Activated naive CD8-positive, alpha-beta T cell treated with anti-CD3 and anti-CD28 coated beads, Interleukin-2, amount 50 U/mL, for 24 hours (primary cell): Measurements from ENCODE around the gene STK25.

Experiments used
- ATAC-seq: fragments of 150-1000 bp; cut with Tn5 transposase; one replicate; pipeline ENCODE4 v1.10.0; 2021
- DNase-seq: peaks from one replicate; pipeline ENCODE4 v3.0.0; 2021
- H3K27ac Mint-ChIP-seq: one replicate; pipeline ENCODE4 v1.8.0; 2021; ENCODE audit warnings: mild to moderate bottlenecking, mixed read lengths
- H3K27me3 Mint-ChIP-seq: one replicate; pipeline ENCODE4 v1.8.0; 2021; ENCODE audit warnings: mixed read lengths
- H3K36me3 Mint-ChIP-seq: one replicate; pipeline ENCODE4 v1.8.0; 2021; ENCODE audit warnings: low read depth, mixed read lengths
- H3K4me1 Mint-ChIP-seq: one replicate; pipeline ENCODE4 v1.8.0; 2021; ENCODE audit warnings: mixed read lengths
- H3K4me3 Mint-ChIP-seq: one replicate; pipeline ENCODE4 v1.8.0; 2021; ENCODE audit warnings: mild to moderate bottlenecking, moderate library complexity, mixed read lengths
- H3K9me3 Mint-ChIP-seq: one replicate; pipeline ENCODE4 v1.8.0; 2021; ENCODE audit warnings: mixed read lengths

STK25 gene

DNA sequence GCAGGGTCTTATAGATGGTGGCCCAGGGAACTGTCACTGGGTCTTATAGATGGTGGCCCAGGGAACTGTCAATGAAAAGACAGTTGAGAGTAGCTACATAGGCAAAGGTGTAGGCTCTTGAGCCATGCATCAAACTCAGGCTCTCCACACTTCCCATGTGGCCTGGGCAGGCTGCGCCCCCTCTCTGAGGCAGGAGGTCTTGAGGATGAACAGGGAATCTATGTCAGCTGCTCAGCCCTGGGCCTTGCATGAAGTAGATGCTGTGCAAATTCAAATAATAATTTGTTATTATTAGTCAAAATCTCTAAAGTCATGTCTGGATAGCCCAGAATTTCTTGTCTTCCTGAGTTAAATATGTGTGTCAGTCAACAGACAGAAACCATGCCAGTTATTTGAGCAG lies 26.7 kb downstream of the STK25 start:
- Mint-ChIP-seq H3K4me3 (no peak overlapping the region), H3K9me3 (no peaks in the 10 kb centered on the region), H3K36me3 (peaks cover 5% of the 10 kb centered on the region), H3K27ac (no peak overlapping the region), H3K27me3 (no peaks in the 10 kb centered on the region), H3K4me1 (no peaks in the 10 kb centered on the region)
- no peak for ATAC-seq
- no peak for DNase-seq

DNA sequence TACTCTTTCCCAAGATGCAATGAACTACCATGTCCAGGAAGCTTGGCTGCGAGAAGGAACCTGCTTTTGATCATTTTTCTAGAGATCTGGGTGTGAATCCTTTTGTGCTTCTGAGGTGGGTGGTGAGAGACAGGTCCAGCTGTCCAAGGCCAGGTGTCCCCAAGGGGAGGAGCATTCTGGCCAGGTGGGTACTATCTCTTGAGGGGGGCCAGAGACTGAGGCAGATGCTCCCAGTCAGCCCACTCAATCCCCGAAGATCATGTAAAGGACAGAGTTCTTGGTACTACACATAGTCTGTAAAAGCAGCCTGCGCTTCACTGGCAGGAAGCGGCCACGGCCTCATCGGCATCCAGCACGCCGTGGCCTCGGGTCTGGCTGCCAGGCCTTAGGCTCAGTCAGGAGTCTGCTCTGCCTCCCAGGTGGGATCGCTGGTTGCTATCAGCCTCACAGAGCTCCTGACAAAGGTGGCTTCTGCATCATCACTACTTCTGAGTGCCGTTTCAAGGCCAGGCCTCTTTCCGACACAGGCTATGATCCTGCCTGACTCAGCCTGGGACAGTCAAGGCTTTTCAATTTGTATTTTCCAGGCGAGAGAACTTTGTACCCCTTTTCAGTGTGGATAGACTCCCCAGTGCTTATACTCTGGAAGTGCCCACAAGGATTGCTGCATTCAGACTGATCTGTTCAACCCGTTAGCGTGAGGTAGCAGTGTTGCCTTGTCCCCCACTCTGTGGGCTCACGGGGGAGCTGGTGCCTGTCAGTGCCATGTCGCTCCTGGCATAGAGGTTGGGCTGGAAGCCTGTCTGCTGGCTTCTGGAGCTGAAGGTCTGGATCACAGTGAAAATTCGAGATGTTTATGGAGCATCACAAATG lies 29.1 kb downstream of the STK25 start:
- Mint-ChIP-seq H3K4me1 (no peaks in the 10 kb centered on the region), H3K9me3 (no peaks in the 10 kb centered on the region)
- ATAC-seq, result no peak

DNA sequence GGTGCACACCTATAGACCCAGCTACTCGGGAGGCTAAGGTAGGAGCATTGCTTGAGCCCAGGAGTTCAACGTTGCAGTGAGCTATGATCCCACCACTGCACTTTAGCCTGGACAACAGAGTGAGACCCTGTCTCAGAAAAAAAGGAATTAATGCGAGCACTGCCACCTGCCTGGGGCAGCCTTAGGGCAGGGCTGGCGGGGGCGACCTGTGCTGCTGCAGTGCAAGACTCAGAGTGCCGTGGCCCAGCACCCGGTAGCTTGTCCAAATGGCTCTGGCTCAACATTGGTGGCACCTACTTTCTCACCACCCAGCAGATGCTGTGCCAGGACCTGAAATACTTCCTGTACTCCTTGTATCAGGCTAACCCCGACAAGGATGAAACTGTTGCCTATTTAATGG lies 30.2 kb downstream of the STK25 start:
- Mint-ChIP-seq H3K4me1 (no peaks in the 10 kb centered on the region), H3K36me3 (peaks cover 5% of the 10 kb centered on the region), H3K27me3 (peaks cover 2% of the 10 kb centered on the region), H3K9me3 (no peaks in the 10 kb centered on the region), H3K4me3 (no peak overlapping the region), H3K27ac (no peak overlapping the region)
- ATAC-seq (no peak), DNase-seq (no peak)

More for the DNA sequence above, 29.1 kb downstream of the STK25 start:
- peaks cover under 1% of the 10 kb centered on the region for H3K27me3 Mint-ChIP-seq
- no peak for DNase-seq
- peaks cover 5% of the 10 kb centered on the region for H3K36me3 Mint-ChIP-seq
- H3K4me3 Mint-ChIP-seq, result no peak overlapping the region
- no peak overlapping the region for H3K27ac Mint-ChIP-seq

DNA sequence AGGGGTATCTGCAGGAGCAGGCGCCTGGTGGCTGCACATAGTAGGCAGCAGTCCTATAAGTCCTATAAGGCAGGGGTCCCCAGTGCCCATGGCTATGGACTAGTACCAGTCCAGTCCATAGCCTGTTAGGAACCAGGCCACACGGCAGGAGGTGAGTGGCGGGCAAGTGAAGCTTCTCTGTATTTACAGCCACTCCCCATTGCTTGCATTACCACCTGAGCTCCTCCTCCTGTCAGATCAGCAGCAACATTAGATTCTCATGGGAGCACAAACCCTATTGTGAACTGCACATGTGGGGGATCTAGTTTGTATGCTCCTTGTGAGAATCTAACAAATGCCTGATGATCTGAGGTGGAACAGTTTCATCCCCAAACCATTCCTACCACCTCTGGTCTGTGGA lies 33.1 kb downstream of the STK25 start:
- no peak for DNase-seq
- peaks cover 9% of the 10 kb centered on the region for H3K27me3 Mint-ChIP-seq

DNA sequence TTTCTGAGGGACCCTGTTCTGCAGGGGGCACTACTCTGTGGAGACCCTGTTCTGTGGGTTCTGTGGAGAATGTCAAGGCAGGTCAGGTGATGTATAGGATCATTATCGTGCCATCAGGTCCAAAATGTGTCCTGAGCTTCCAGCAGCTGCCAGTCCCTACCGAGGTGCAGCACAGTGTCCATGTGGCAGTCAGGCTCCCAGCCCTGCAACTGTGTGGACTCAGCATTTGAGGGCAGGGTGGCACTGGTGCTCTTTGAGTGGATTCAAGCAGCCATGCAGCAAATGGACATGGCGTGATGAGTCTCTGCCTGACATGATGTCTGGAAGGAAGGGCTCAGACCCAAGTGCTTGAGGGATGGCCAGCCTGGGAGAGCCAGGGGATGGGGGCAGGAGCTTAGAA lies 35.0 kb downstream of the STK25 start:
- H3K36me3 Mint-ChIP-seq, result peaks cover 4% of the 10 kb centered on the region
- no peak overlapping the region for H3K27ac Mint-ChIP-seq
- DNase-seq (no peak), ATAC-seq (no peak)
- H3K9me3 Mint-ChIP-seq, result no peaks in the 10 kb centered on the region
- no peaks in the 10 kb centered on the region for H3K4me1 Mint-ChIP-seq
- peaks cover 9% of the 10 kb centered on the region for H3K27me3 Mint-ChIP-seq
- H3K4me3 Mint-ChIP-seq, result no peak overlapping the region

More for the DNA sequence above, 33.1 kb downstream of the STK25 start:
- Mint-ChIP-seq H3K36me3 (peaks cover 5% of the 10 kb centered on the region), H3K9me3 (no peaks in the 10 kb centered on the region), H3K27ac (no peak overlapping the region), H3K4me1 (no peaks in the 10 kb centered on the region), H3K4me3 (no peak overlapping the region)
- no peak for ATAC-seq

DNA sequence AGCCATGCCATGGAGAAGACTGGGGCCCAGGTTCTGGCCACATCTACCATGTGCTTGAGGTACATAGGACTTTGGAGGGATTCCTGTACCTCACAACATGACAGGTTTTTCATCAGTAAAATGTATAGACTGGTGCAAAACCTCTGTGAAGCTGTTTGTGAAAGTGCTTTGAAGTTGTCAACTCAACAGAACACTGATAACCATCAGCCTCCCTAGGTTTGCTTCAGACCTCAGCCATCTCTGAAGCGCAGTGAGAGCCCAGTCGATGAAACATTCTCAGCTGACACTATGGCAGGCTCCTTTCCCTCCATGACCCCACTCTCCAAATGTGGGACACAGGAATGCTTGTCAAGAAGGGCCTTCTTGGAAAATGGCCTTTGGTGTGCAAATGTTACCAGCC lies 38.6 kb downstream of the STK25 start:
- Mint-ChIP-seq H3K4me3 (no peak overlapping the region), H3K36me3 (no peaks in the 10 kb centered on the region), H3K9me3 (no peaks in the 10 kb centered on the region), H3K27me3 (peaks cover 9% of the 10 kb centered on the region), H3K27ac (no peak overlapping the region), H3K4me1 (no peaks in the 10 kb centered on the region)
- no peak for ATAC-seq
- no peak for DNase-seq

DNA sequence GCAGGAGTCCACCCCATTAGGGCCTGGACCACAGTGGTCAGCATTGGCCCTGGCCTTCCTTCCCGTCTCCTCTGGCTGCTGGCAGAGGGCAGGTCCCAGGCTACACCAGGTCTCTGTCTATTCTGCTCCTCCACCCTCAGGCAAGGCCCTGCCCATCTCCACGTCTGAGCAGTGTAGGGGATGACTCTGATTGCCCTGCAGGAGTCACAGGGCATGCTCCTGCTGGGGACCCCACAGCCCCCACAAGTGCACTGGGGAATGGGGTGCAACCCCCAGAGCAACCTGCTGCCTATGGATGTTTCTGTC lies 40.0 kb downstream of the STK25 start:
- H3K4me3 Mint-ChIP-seq, result no peak overlapping the region
- no peak overlapping the region for H3K27ac Mint-ChIP-seq
- no peak for DNase-seq
- H3K27me3 Mint-ChIP-seq, result peaks cover 7% of the 10 kb centered on the region
- H3K9me3 Mint-ChIP-seq, result no peaks in the 10 kb centered on the region
- H3K4me1 Mint-ChIP-seq, result no peaks in the 10 kb centered on the region
- H3K36me3 Mint-ChIP-seq, result no peaks in the 10 kb centered on the region
- no peak for ATAC-seq

DNA sequence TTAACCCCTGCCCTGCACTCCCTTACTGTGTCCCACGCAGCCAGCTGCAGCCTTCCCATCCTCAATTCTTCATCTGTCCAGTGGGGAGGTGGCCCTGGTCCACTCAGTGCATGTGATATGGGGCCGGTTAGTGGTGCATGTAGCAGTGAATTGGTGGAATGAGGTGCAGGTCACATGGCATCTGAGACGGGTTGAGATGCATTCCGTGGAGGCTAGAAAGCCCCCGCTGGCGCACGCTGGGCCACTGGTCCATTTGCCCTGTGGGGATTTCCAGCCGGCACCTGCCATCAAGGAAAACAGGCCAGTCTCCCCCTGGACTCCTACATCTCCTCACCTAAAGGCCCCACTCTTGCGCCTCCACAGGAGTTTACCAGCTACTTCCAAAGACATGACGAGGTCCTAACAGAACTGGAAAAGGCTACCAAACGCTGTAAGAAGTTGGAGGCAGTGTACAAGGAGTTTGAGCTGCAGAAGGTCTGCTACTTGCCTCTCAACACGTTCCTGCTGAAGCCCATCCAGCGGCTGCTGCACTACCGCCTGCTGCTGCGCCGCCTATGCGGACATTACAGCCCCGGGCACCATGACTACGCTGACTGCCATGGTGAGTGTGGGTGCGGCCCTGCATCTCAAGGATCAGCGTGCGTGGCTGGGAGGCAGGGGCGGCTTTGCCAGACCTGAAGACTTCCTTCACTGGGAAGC lies 40.5 kb downstream of the STK25 start:
- no peaks in the 10 kb centered on the region for H3K36me3 Mint-ChIP-seq
- ATAC-seq (no peak), DNase-seq (no peak)
- no peak overlapping the region for H3K4me3 Mint-ChIP-seq
- H3K27ac Mint-ChIP-seq, result no peak overlapping the region
- peaks cover 6% of the 10 kb centered on the region for H3K27me3 Mint-ChIP-seq
- no peaks in the 10 kb centered on the region for H3K4me1 Mint-ChIP-seq
- no peaks in the 10 kb centered on the region for H3K9me3 Mint-ChIP-seq

DNA sequence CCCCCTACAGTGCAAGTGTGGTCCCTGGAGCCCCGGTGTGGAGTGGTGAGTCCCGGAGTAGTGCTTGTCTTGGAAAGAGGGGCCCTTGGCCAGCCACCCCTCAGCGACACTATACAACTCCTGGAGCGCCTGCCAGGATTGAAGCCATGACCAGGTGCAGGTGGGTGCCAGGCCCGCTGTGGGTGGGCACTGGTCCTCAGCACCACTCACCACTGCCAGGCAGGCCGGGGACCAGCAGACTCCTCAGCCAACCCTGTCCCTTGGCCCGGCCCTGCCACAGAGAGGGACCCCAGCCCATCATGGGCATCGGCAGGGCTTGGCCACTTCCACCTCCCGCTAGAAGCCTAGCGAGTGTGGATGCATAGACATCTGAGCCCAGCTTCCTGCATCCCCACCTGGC lies 42.2 kb downstream of the STK25 start:
- H3K36me3 Mint-ChIP-seq, result no peaks in the 10 kb centered on the region
- H3K27me3 Mint-ChIP-seq, result no peaks in the 10 kb centered on the region
- no peak for ATAC-seq
- H3K9me3 Mint-ChIP-seq, result no peaks in the 10 kb centered on the region
- no peak overlapping the region for H3K27ac Mint-ChIP-seq
- H3K4me1 Mint-ChIP-seq, result no peaks in the 10 kb centered on the region
- H3K4me3 Mint-ChIP-seq, result no peak overlapping the region
- no peak for DNase-seq

DNA sequence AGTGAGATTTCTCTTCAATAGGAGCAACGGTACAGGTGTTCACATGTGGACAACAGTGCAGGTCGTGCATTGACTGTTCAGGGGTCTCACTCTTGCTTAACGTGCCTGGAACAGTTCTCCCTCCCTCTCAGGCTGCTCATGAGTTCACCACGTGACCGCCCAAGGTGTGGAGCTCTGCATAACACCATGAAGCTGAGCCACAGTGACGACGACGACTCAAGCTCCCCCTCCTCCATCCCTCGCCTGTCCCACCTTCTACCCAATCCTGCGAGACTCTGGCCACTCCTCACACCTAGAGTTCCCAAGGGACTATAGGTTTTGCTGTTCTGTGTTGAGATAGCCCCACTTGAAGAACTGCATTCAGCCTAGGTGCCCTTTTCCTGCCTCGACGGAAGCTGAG lies 42.8 kb downstream of the STK25 start:
- Mint-ChIP-seq H3K4me3 (no peak overlapping the region), H3K27ac (no peak overlapping the region), H3K27me3 (no peaks in the 10 kb centered on the region), H3K36me3 (no peaks in the 10 kb centered on the region), H3K9me3 (no peaks in the 10 kb centered on the region), H3K4me1 (no peaks in the 10 kb centered on the region)
- ATAC-seq (no peak), DNase-seq (no peak)

DNA sequence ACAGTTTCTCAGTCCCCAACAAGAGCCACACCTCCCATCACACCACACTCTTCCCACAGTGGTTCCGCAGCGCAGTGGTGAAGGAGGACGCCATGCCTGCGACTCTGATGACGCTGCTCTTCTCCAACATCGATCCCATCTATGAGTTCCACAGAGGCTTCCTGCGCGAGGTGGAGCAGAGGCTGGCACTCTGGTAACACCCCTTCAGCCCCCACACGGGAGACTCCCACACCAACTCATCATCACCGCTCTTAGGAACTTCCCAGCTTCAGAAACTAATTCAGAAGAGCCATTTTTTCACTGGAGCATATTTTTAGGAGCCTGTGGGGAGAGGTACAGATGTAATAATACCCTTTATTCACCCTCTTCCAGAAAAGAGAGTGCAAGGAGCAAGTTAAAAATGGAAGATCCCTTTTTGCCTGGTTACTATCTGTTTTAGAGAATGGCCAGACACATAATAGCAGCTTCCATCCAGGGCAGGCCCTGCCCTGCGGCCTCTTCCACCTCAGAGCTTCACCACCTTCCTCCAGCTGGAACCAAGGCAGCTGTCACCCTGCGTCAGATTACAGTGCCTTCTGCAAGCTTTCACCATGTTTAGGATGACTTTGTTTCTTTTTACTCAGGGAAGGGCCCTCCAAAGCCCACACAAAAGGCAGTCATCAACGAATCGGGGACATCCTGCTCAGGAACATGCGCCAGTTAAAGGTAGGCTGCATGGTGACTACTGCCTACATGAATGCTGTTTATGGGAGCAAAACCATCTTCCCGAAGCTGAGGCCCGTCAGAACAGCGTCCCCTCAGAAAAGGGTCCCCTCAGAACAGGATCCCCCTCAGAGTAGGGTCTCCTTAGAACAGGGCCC lies 44.9 kb downstream of the STK25 start:
- Mint-ChIP-seq H3K4me3 (no peak overlapping the region), H3K9me3 (no peaks in the 10 kb centered on the region), H3K27ac (no peak overlapping the region), H3K27me3 (no peaks in the 10 kb centered on the region), H3K36me3 (no peaks in the 10 kb centered on the region), H3K4me1 (no peaks in the 10 kb centered on the region)
- DNase-seq (no peak), ATAC-seq (no peak)

DNA sequence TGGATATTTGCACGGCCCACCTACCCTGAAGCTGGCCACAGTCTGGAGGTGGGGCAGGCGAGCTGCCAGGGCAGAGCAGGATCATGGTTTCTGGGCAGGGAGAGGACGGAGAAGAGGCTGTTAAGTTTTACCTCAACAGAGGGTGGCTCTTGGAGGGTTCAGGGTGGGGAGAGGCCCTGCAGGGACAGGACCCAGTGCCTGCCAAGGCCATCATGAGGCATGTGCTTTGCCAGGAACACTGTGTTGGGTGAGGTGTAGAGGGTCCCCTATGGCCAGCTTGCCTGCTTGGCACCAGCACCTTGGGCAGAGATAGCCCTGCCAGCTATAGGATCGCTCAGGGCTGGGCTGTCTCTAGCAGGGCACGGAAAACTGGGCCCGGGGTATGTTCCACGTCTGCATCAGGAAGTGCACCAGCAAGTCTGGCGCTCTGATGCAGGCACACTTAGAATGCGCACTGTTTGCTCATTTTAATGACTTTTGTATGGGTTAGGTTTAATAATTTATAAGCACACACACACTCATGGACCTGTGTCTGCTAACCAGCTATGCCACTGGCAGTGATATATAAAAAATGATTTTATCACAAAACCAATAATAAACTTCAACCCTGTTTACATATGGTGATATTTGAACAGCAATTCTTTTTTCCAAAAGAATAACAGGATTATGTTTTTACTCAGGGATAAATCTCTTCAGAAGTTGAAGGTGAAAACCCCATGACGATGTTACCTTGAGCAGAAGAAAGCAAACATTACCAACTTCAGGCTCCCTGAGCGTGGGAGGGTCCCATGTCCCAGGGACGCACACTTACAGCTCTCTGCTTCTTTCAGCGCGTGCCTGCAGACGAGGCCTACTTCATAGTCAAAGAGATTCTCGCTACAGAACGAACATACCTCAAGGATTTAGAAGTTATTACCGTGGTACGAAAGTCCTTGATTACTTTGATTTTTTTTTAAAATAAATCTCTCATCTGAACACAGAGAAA lies 46.4 kb downstream of the STK25 start:
- no peak overlapping the region for H3K4me3 Mint-ChIP-seq
- H3K9me3 Mint-ChIP-seq, result no peaks in the 10 kb centered on the region
- no peaks in the 10 kb centered on the region for H3K27me3 Mint-ChIP-seq
- H3K27ac Mint-ChIP-seq, result no peak overlapping the region
- H3K4me1 Mint-ChIP-seq, result no peaks in the 10 kb centered on the region
- ATAC-seq, result no peak
- no peaks in the 10 kb centered on the region for H3K36me3 Mint-ChIP-seq
- DNase-seq, result no peak

DNA sequence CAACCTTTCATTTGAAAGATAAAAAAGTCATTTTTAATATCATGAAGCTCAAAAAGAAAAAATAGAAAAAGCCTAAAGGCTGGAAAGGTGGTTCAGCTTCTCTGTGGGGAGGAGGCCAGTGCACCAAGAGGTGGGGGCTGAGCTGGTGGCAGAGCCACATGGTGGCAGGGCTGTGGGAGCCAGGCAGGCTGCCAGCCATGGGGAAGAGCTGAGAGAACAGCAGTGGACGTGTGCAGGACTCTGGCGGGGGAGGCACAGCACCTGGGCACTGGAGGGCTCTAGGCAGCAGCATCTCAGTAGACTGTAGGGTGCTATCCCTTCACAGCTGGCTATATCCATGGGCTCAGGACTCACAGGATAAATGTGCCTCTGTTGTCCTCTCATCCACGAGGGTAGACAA lies 47.8 kb downstream of the STK25 start:
- no peak for DNase-seq
- no peaks in the 10 kb centered on the region for H3K27me3 Mint-ChIP-seq
- no peak for ATAC-seq
- no peaks in the 10 kb centered on the region for H3K36me3 Mint-ChIP-seq
- no peak overlapping the region for H3K27ac Mint-ChIP-seq
- no peaks in the 10 kb centered on the region for H3K9me3 Mint-ChIP-seq
- H3K4me3 Mint-ChIP-seq, result no peak overlapping the region
- no peaks in the 10 kb centered on the region for H3K4me1 Mint-ChIP-seq

DNA sequence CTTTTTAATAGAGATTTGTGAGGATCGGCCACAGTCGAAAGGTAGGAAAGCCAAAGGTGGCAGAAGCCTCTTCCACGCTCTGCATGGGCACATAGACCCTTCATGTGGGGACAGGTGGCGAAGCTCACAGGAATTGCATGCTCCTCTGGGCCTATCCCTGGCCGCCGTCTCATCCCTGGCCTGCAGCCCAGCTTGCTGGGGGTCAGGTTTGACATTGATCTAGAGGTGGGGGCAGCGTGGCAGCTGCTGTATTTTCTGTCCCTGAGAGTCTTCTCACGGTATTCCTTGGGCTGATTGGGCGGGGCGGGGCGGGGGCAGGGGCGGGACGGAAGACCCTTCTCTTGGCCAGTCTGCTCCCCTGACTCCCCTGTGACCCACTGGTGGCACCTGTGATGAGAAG lies 48.9 kb downstream of the STK25 start:
- no peaks in the 10 kb centered on the region for H3K9me3 Mint-ChIP-seq
- no peaks in the 10 kb centered on the region for H3K27me3 Mint-ChIP-seq
- H3K4me3 Mint-ChIP-seq, result no peak overlapping the region
- DNase-seq (no peak), ATAC-seq (no peak)
- H3K36me3 Mint-ChIP-seq, result no peaks in the 10 kb centered on the region
- H3K27ac Mint-ChIP-seq, result no peak overlapping the region
- H3K4me1 Mint-ChIP-seq, result no peaks in the 10 kb centered on the region
